ENCODE data around the gene SMAD9.
"Not testable (repeated sequence)": the region's sequence is repeated elsewhere in the genome, so short reads cannot be mapped to it uniquely, and the experiment has no call there.

The SMAD9 gene

GRCh38 chr13:36883824-36884223 lies 36.2 kb downstream of the SMAD9 start:
- Histone ChIP-seq H2AFZ (ENCODE audit: low read depth, low read length, severe bottlenecking) (no peak overlapping the region), H3F3A (ENCODE audit: insufficient read depth) (no peaks in the 10 kb centered on the region), H3K4me3 (ENCODE audit: insufficient read depth, low read length, poor library complexity, severe bottlenecking) (no peak overlapping the region), H3K27me3 (ENCODE audit: low read length) (no peaks in the 10 kb centered on the region), H3K9me2 (replicated peaks; ENCODE audit: insufficient read depth, low read length) (no peaks in the 10 kb centered on the region), H3K9me3 (ENCODE audit: insufficient read depth, low read length) (no peaks in the 10 kb centered on the region), H3K79me2 (ENCODE audit: insufficient read depth, low read length) (no peaks in the 10 kb centered on the region), H3K4me2 (ENCODE audit: low read depth, low read length, poor library complexity, severe bottlenecking) (no peak overlapping the region), H3K27ac (ENCODE audit: low read depth, low read length) (no peak overlapping the region), H3K36me3 (ENCODE audit: low read length) (no peaks in the 10 kb centered on the region), H4K20me1 (ENCODE audit: low read depth, low read length) (no peaks in the 10 kb centered on the region), H3K9ac (ENCODE audit: low read length) (no peak overlapping the region)
- TF ChIP-seq CTCF (IDR thresholded peaks at IDR 0.05; ENCODE audit: insufficient read depth, low read length, poor library complexity, severe bottlenecking), result no peak
- TF ChIP-seq EZH2phosphoT487 (conservative IDR thresholded peaks at IDR 0.05; ENCODE audit: low read length), result no peak

GRCh38 chr13:36883392-36883791 lies 36.6 kb downstream of the SMAD9 start:
- not testable (repeated sequence) for H3K27me3 ChIP-seq (ENCODE audit: low read length); H3K79me2 ChIP-seq (ENCODE audit: insufficient read depth, low read length); H3K4me2 ChIP-seq (ENCODE audit: low read depth, low read length, poor library complexity, severe bottlenecking); H2AFZ ChIP-seq (ENCODE audit: low read depth, low read length, severe bottlenecking); H3K27ac ChIP-seq (ENCODE audit: low read depth, low read length); H4K20me1 ChIP-seq (ENCODE audit: low read depth, low read length); H3K36me3 ChIP-seq (ENCODE audit: low read length); H3K9me2 ChIP-seq (replicated peaks; ENCODE audit: insufficient read depth, low read length); H3F3A ChIP-seq (ENCODE audit: insufficient read depth); H3K4me3 ChIP-seq (ENCODE audit: insufficient read depth, low read length, poor library complexity, severe bottlenecking); H3K9ac ChIP-seq (ENCODE audit: low read length); H3K9me3 ChIP-seq (ENCODE audit: insufficient read depth, low read length)

GRCh38 chr13:36882829-36883390 lies 37.1 kb downstream of the SMAD9 start:
- Histone ChIP-seq H3K9me2 (replicated peaks; ENCODE audit: insufficient read depth, low read length) (no peaks in the 10 kb centered on the region), H3F3A (ENCODE audit: insufficient read depth) (no peaks in the 10 kb centered on the region), H3K27ac (ENCODE audit: low read depth, low read length) (no peak overlapping the region), H3K4me3 (ENCODE audit: insufficient read depth, low read length, poor library complexity, severe bottlenecking) (no peak overlapping the region), H3K9me3 (ENCODE audit: insufficient read depth, low read length) (no peaks in the 10 kb centered on the region), H3K4me2 (ENCODE audit: low read depth, low read length, poor library complexity, severe bottlenecking) (no peak overlapping the region), H2AFZ (ENCODE audit: low read depth, low read length, severe bottlenecking) (no peak overlapping the region), H3K36me3 (ENCODE audit: low read length) (no peaks in the 10 kb centered on the region), H3K27me3 (ENCODE audit: low read length) (no peaks in the 10 kb centered on the region), H4K20me1 (ENCODE audit: low read depth, low read length) (no peaks in the 10 kb centered on the region), H3K79me2 (ENCODE audit: insufficient read depth, low read length) (no peaks in the 10 kb centered on the region), H3K9ac (ENCODE audit: low read length) (no peak overlapping the region)
- no peak for TF ChIP-seq CTCF (IDR thresholded peaks at IDR 0.05; ENCODE audit: insufficient read depth, low read length, poor library complexity, severe bottlenecking)

GRCh38 chr13:36880961-36881360 lies 39.1 kb downstream of the SMAD9 start:
- H3K9ac ChIP-seq (ENCODE audit: low read length), result no peak overlapping the region
- H3K4me2 ChIP-seq (ENCODE audit: low read depth, low read length, poor library complexity, severe bottlenecking), result no peak overlapping the region
- no peaks in the 10 kb centered on the region for H4K20me1 ChIP-seq (ENCODE audit: low read depth, low read length)
- no peak overlapping the region for H3K4me3 ChIP-seq (ENCODE audit: insufficient read depth, low read length, poor library complexity, severe bottlenecking)
- H3K79me2 ChIP-seq (ENCODE audit: insufficient read depth, low read length), result no peaks in the 10 kb centered on the region
- no peak overlapping the region for H3K27ac ChIP-seq (ENCODE audit: low read depth, low read length)
- TF ChIP-seq CTCF (IDR thresholded peaks at IDR 0.05; ENCODE audit: insufficient read depth, low read length, poor library complexity, severe bottlenecking), result no peak
- TF ChIP-seq EZH2phosphoT487 (conservative IDR thresholded peaks at IDR 0.05; ENCODE audit: low read length), result no peak
- no peaks in the 10 kb centered on the region for H3K9me3 ChIP-seq (ENCODE audit: insufficient read depth, low read length)
- no peaks in the 10 kb centered on the region for H3K36me3 ChIP-seq (ENCODE audit: low read length)
- no peaks in the 10 kb centered on the region for H3K9me2 ChIP-seq (replicated peaks; ENCODE audit: insufficient read depth, low read length)
- H3K27me3 ChIP-seq (ENCODE audit: low read length), result no peaks in the 10 kb centered on the region
- H3F3A ChIP-seq (ENCODE audit: insufficient read depth), result no peaks in the 10 kb centered on the region
- no peak overlapping the region for H2AFZ ChIP-seq (ENCODE audit: low read depth, low read length, severe bottlenecking)

All from SU-DHL-6 (cell line).